Lower leg skin (tissue), 4 donors: ENCODE data around the gene PRDM10. TPM values are rescaled to one million over a fixed set of nuclear protein-coding genes. Genes with fewer than 3 reads are reported as not detected.

Experiments
- DNase-seq, 2 donors: peaks; one replicate each; pipeline ENCODE4 v3.0.0-alpha.2; 2019; ENCODE audit warnings: low spot score in 2 of 2
- H3K4me3 ChIP-seq: fragments of 200-600 bp; sonication (generic); 2 replicates; pipeline ENCODE4 v1.5.1; 2017; ENCODE audit warnings: mild to moderate bottlenecking, low read depth; ENCODE audit not compliant: poor library complexity, severe bottlenecking
- POLR2A ChIP-seq, 2 donors: fragments of 450-650 bp; IDR thresholded peaks; one replicate each; pipeline ENCODE4 v1.6.1; 2016 to 2017; ENCODE audit warnings: antibody characterized with exemption in 2 of 2, mild to moderate bottlenecking in 1 of 2, moderate library complexity in 1 of 2
- WGBS, 2 donors: methylation state at CpG; one replicate each; pipeline ENCODE4 v1.1.5; 2018; 5-methylcytosine and 5-hydroxymethylcytosine counted together
- intact Hi-C: fragments of 100-400 bp; cut with DNase I; formaldehyde crosslinking; loops from one replicate; pipeline ENCODE4 v1.15.0; 2023; ENCODE audit warnings: low total_unique reads
- total RNA-seq, 4 donors: library from RNA; depleted of rRNA; stranded (reverse); fragments of >200 nt; gene quantifications; one replicate each; pipeline ENCODE4 v1.1.0, GENCODE V29; 2016
- TF ChIP-seq, protein P1 (sequence below), 3 donors: fragments of 450-650 bp; IDR thresholded peaks; one replicate each; pipeline ENCODE4 v1.5.1; 2016; ENCODE audit warnings: antibody characterized with exemption in 3 of 3, mild to moderate bottlenecking in 3 of 3, moderate library complexity in 2 of 3

Gene PRDM10
- total RNA-seq, 4 donors from 2014 or later = 6.7 to 13.0 (median 9.1) TPM

DNA sequence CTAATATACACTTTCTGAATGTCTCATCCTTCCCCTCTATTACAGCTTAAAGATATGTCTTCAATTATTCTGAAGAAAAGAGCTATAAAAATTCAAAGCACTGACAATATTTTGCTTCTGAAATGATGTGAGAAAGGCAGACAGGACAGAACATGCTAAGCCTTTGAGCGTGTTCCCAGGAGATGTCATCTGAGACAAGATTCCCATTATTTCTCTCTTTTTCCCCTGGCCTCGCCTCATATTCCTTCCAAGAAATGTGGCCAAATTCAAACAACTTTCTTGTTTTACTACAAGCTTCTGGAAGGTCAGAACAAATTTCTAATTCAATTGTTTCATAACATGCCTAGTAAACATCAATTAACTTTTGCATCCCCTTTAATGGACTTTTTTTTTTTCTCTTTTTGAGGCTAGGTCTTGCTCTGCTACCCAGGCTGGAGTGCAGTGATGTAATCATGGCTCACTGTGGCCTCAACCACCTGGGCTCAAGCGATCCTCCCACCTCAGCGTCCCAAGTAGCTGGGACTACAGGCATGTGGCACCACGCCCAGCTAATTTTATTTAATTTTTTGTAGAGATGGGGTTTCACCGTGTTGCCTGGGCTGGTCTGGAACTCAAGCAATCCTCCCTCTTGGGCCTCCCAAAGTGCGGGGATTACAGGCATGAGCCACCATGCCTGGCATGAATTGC is 70.1 kb downstream of the PRDM10 start:
- WGBS, 2 donors = 48 to 50% methylated on average over 7 of the region's 7 CpGs
- intact Hi-C loops = loop anchor here (5.0 kb wide), 1 partner anchor 195 kb away; no protein-coding TSS in a partner anchor
- no peak overlapping the region for H3K4me3 ChIP-seq
- TF ChIP-seq POLR2A (IDR thresholded peaks at IDR 0.05) = no peak
- TF ChIP-seq, protein P1, sequence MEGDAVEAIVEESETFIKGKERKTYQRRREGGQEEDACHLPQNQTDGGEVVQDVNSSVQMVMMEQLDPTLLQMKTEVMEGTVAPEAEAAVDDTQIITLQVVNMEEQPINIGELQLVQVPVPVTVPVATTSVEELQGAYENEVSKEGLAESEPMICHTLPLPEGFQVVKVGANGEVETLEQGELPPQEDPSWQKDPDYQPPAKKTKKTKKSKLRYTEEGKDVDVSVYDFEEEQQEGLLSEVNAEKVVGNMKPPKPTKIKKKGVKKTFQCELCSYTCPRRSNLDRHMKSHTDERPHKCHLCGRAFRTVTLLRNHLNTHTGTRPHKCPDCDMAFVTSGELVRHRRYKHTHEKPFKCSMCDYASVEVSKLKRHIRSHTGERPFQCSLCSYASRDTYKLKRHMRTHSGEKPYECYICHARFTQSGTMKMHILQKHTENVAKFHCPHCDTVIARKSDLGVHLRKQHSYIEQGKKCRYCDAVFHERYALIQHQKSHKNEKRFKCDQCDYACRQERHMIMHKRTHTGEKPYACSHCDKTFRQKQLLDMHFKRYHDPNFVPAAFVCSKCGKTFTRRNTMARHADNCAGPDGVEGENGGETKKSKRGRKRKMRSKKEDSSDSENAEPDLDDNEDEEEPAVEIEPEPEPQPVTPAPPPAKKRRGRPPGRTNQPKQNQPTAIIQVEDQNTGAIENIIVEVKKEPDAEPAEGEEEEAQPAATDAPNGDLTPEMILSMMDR (IDR thresholded peaks at IDR 0.05) = no peak
- no peak for DNase-seq

DNA sequence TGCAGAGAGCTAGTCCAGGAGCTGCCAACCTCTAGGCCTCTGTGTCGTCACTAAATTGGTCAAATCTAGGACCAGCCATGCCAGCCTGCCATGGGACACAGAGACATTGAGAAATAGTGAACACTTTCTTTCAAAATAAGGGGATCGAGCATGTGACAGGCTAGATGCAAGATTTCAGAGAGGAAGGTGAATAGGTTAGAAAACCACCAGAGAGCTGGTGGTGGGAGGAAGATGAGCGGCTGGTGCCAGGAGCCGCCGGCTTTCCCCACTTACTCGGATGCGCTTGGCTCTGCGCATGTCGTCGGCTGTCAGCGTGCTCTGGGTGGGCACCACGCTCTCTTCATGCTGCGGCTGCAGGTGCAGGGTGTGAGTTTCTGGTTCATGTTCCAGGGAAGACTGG is 71.9 kb downstream of the PRDM10 start:
- H3K4me3 ChIP-seq = no peak overlapping the region
- TF ChIP-seq, protein P1 (IDR thresholded peaks at IDR 0.05) = no peak
- no peak for TF ChIP-seq POLR2A (IDR thresholded peaks at IDR 0.05)
- 86 to 93% methylated on average over 13 of the region's 13 CpGs for WGBS, 2 donors
- DNase-seq = no peak
- intact Hi-C loops = loop anchor here (5.0 kb wide), 1 partner anchor 197 kb away; no protein-coding TSS in a partner anchor

DNA sequence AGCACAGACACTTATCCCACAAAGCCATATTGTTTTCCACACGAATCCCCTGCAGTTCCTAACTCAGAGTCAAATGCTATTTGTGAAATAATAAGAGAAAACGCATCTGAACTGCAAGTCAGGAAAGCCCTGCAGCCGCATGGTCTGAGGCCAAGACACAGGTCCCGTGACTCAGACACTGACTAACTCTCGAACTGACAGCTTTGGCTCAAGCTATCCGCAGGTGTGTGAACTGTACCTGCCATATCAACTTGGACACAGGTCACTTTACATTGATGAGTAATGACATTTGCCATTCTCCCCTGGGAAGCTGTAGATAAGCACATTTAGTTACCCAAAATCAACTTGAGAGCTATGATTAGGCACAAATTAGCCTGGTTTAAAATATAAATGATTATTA is 72.3 kb downstream of the PRDM10 start:
- 53 to 59% methylated on average over 6 of the region's 6 CpGs for WGBS, 2 donors
- intact Hi-C loops = loop anchor here (5.0 kb wide), 1 partner anchor 197 kb away; no protein-coding TSS in a partner anchor
- TF ChIP-seq, protein P1 (IDR thresholded peaks at IDR 0.05) = no peak
- no peak for TF ChIP-seq POLR2A (IDR thresholded peaks at IDR 0.05)

DNA sequence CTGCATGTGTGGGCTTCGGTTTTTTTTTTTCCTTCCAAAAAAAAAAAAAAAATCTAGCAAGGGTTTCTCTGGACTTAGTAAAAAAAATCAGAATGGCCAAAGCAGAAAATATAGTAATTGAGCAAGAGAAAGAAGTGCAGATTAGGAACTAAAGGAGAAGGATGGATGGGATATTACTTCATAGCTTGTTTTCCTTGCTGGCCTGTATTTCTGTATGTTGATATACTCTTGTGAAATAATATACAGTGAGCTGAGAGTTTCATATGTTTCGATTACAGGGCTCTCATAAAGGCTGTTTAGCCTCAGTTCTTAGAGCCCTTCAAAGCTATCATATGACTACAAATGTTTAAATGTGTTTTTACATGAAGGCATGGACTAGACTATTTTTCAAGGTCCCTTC is 72.9 kb downstream of the PRDM10 start:
- 85% methylated on average over 2 of the region's 2 CpGs for WGBS, 2 donors
- DNase-seq = no peak
- TF ChIP-seq POLR2A (IDR thresholded peaks at IDR 0.05) = no peak
- TF ChIP-seq, protein P1 (IDR thresholded peaks at IDR 0.05) = no peak
- H3K4me3 ChIP-seq = no peak overlapping the region
- intact Hi-C loops = loop anchor here (5.0 kb wide), 1 partner anchor 198 kb away; no protein-coding TSS in a partner anchor

More for the DNA sequence above, 72.3 kb downstream of the PRDM10 start:
- no peak for DNase-seq
- H3K4me3 ChIP-seq = no peak overlapping the region

DNA sequence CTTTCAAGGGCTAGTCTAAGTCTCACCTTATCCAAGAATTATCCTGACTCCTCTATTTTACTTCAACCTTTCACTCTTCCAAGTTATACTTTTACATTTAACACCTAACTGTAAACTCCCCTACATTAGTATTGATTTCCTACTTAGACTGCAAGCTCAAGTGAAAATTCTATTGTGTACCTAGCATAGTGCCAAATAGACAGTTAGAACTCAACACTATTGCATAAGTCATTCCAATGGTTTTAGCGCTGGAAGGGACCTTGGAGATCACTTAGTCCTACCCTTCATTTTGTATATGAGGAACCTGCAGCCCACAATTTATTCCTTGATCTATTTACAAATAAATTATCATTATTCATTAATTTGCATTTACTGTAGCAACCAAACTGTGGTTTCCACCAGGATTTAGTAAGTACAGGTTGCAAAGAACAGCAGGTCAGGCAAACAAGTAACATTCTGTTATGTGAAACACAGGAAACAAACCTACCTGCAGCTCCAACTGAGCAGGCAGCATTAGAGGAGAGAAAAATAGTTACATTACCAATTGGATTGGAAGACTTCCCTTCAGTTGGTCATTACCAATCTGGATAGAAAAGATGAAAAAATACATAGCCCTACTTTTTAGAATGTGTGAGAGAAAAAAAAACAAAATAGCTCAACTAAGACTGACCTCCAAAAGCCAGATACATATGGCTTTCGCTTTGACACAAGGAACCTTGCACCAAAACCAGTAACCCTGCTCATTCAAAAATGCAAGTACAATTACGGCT is 73.5 kb downstream of the PRDM10 start:
- WGBS, 2 donors = 95% methylated on average over 3 of the region's 3 CpGs
- TF ChIP-seq, protein P1 (IDR thresholded peaks at IDR 0.05) = no peak
- no peak for TF ChIP-seq POLR2A (IDR thresholded peaks at IDR 0.05)
- intact Hi-C loops = no loop called here

More for the DNA sequence above, 73.5 kb downstream of the PRDM10 start:
- H3K4me3 ChIP-seq = no peak overlapping the region
- DNase-seq = no peak
